ENCODE results near the gene KNCN.

- TF ChIP-seq FOXM1 (IDR thresholded peaks at IDR 0.05; ENCODE audit: borderline replicate concordance) (no peak), FOXK2 (IDR thresholded peaks at IDR 0.05) (no peak), SUZ12 (IDR thresholded peaks at IDR 0.05) (no peak), SP1 (IDR thresholded peaks at IDR 0.05) (no peak)
- TF ChIP-seq, protein P1, sequence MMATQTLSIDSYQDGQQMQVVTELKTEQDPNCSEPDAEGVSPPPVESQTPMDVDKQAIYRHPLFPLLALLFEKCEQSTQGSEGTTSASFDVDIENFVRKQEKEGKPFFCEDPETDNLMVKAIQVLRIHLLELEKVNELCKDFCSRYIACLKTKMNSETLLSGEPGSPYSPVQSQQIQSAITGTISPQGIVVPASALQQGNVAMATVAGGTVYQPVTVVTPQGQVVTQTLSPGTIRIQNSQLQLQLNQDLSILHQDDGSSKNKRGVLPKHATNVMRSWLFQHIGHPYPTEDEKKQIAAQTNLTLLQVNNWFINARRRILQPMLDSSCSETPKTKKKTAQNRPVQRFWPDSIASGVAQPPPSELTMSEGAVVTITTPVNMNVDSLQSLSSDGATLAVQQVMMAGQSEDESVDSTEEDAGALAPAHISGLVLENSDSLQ (IDR thresholded peaks at IDR 0.05): no peak
Measured at GRCh38 chr1:46587069-46587468, 35.6 kb upstream of the KNCN start.

Measured in HEK293T (cell line).